ENCODE results near the gene CIDEB.

DNA sequence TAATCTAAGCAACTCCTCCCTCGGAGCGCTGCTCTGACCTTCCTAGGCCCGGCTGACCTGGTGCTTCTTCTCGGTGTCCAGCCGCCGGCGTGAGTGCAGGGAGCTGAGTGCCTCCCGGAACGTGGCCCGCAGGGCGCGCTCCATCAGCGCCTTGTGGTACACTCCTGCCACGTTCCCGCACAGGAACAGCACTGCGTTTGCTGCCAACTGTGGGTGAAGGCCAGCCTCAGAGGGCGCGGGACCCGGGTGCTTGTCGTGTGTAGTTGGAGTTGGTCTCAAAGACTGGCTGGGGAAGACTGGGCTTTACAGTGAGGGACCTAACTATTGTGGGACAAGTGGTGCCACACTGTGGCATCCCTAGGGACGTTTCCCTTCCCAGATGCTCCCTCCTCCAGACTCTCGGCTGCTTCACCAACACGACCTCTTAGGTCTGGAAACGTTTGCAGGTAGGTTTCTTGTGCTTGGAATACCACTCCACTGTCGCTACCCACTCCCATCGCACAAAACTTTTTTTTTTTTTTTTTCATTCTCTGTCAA is 24.0 kb upstream of the CIDEB start:
- TF ChIP-seq, protein P1, sequence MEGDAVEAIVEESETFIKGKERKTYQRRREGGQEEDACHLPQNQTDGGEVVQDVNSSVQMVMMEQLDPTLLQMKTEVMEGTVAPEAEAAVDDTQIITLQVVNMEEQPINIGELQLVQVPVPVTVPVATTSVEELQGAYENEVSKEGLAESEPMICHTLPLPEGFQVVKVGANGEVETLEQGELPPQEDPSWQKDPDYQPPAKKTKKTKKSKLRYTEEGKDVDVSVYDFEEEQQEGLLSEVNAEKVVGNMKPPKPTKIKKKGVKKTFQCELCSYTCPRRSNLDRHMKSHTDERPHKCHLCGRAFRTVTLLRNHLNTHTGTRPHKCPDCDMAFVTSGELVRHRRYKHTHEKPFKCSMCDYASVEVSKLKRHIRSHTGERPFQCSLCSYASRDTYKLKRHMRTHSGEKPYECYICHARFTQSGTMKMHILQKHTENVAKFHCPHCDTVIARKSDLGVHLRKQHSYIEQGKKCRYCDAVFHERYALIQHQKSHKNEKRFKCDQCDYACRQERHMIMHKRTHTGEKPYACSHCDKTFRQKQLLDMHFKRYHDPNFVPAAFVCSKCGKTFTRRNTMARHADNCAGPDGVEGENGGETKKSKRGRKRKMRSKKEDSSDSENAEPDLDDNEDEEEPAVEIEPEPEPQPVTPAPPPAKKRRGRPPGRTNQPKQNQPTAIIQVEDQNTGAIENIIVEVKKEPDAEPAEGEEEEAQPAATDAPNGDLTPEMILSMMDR (IDR thresholded peaks at IDR 0.05; ENCODE audit: insufficient read depth, low read length, poor library complexity, severe bottlenecking), result no peak
- TF ChIP-seq EZH2phosphoT487 (conservative IDR thresholded peaks at IDR 0.05; ENCODE audit: low read length), result no peak
